Astrocyte (in vitro differentiated cells and primary cell): Measurements from ENCODE around the gene GNGT1.

Source experiments
- EZH2 ChIP-seq: IDR thresholded peaks from 2 replicates; pipeline ENCODE4 v1.6.1; 2012; ENCODE audit warnings: mild to moderate bottlenecking, low read length, inconsistent platforms; ENCODE audit not compliant: insufficient read depth
- TF ChIP-seq, protein P1 (sequence below): IDR thresholded peaks from 2 replicates; pipeline ENCODE4 v1.5.1; 2011; ENCODE audit warnings: low read depth, mild to moderate bottlenecking, inconsistent platforms, low read length, moderate library complexity; ENCODE audit not compliant: insufficient read depth

DNA sequence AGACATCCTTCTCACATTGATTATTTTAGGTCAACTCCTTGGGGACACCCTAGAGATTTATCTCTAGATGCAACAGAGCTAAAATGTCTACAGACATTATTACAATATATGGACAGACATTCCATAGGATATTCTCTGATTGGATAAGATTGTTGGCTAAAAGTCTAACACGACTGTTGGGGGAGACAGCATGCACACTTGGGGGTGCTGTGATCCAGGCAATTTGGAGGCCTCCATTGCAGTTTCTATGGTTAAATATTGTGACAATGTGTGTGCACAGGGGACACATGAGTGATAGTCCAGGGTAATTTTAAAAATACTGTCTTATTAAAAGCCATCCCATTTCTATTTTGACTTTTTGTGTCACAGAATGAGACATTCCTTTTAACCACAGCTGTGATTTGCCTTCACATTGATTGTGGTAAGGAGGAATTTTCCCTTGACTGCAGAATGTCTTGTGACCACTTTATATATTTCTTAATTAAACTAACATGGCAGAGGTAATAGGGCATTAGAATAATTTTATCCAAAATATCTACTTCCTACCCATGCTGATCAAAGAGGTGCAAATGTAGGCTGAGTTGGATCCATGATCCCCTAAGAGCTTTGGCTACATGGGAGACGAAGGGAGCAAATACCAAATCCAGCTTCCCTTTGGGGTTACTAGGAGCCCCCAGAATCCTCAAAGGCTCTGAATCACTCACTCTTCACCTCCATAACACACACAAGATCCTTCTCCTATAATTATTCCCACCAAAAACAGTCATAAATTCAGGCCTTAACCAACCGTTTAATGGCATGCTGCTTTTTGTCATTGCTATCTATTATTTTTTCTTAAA is 23.1 kb upstream of the GNGT1 start:
- TF ChIP-seq, protein P1, sequence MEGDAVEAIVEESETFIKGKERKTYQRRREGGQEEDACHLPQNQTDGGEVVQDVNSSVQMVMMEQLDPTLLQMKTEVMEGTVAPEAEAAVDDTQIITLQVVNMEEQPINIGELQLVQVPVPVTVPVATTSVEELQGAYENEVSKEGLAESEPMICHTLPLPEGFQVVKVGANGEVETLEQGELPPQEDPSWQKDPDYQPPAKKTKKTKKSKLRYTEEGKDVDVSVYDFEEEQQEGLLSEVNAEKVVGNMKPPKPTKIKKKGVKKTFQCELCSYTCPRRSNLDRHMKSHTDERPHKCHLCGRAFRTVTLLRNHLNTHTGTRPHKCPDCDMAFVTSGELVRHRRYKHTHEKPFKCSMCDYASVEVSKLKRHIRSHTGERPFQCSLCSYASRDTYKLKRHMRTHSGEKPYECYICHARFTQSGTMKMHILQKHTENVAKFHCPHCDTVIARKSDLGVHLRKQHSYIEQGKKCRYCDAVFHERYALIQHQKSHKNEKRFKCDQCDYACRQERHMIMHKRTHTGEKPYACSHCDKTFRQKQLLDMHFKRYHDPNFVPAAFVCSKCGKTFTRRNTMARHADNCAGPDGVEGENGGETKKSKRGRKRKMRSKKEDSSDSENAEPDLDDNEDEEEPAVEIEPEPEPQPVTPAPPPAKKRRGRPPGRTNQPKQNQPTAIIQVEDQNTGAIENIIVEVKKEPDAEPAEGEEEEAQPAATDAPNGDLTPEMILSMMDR = no peak
- TF ChIP-seq EZH2 = no peak
